Measurements from ENCODE around the gene TESMIN.

TESMIN gene, protein sequence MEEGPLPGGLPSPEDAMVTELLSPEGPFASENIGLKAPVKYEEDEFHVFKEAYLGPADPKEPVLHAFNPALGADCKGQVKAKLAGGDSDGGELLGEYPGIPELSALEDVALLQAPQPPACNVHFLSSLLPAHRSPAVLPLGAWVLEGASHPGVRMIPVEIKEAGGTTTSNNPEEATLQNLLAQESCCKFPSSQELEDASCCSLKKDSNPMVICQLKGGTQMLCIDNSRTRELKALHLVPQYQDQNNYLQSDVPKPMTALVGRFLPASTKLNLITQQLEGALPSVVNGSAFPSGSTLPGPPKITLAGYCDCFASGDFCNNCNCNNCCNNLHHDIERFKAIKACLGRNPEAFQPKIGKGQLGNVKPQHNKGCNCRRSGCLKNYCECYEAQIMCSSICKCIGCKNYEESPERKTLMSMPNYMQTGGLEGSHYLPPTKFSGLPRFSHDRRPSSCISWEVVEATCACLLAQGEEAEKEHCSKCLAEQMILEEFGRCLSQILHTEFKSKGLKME

GRCh38 chr11:68751331-68751856 is at the start of gene TESMIN:
TSS of gene TESMIN (minus strand) at chr11:68751520. CDS start at chr11:68750660, 860 bp downstream.
- DNase-seq = peak; percentile 79 to 97 (median 92)

GRCh38 chr11:68798221-68798813 is 47.0 kb upstream of the TESMIN start:
- DNase-seq = peak; percentile 47 to 69 (median 55)

DNA sequence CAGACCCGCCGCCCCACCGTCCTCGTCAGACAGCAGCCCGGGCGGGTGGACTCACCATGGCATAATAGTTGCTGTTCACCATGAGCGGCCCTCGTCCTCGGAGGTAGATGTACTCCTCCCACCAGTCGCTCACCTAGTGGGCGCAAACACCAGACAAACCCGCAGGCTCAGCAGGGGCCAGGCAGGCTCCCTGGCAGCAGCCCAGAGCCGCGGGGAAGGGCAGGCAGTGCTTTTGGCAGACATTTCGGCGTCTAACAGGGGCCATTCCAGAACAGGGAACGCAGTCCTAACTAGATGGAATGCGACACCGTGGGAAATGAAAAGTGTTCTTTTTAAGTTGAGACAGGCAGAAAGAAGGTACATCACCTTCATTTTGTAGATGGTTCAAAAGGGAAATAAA is 45.5 kb upstream of the TESMIN start:
- no peak for DNase-seq

DNA sequence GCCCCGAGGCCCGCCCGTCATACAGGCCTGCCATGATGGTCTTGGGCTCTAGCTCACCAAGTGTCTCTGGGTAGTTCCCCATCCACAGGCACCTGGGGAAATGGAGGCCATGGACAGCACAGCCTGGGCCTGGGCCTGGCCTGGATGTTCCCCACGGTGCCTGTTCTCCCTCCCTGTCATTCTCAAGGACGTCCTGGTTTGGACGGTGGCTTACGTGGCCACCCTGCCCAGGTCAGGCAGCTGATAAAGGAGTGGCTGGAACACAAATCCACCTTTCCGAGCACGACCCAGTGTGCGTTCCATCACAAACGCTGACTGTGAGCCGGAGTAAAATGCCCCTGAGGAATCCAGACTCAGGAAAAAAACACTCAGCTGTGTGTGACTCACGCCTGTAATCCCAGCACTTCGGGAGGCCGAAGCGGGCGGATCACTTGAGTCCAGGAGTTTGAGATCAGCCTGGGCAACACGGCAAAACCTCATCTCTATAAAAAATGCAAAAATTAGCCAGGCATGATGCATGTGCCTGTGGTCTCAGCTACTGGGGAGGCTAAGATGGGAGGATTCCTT is 41.2 kb upstream of the TESMIN start:
- no peak for DNase-seq

DNA sequence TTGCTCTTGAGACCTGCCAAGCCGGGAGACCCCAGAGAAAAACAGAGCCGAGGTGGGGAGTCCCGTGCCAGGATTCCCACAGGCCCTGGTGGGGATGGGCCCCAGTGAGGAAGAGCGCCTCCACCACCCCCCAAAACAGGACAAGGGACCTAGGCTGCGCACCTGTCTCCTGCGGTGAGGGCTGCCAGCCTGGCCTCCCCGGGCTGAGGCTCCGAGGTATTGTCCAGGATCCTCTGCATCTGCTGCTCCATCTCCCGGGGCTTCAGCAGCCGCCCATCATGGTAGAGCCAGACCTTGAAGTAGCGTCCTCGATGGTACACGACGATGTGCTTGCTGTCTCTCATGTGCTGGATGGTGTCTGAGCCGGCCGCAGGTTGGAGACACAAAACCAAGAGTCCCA is 33.3 kb upstream of the TESMIN start:
- DNase-seq = no peak

- no peak for DNase-seq
Observed at GRCh38 chr11:68783216-68783821, 32.0 kb upstream of the TESMIN start.

- DNase-seq = no peak
Observed at GRCh38 chr11:68782711-68783110, 31.4 kb upstream of the TESMIN start.

DNA sequence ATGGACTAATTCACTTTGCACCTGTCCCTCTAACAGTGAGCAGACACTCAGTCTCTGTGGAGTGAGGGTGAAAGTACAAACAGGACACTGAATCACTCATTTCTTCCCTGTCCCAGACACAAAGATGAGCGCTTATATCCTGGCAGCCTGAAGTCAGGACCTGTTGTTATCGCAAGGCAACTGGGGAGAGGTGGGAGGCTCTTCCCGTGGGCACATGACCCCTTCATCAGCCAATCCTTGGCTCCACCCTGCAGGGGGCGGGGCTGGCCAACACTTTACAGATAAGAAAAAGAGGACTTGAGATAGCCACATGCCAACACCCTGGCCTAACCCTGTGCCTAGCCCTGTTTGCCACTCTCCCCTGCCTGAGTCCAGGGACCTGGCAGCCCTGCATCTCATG is 29.5 kb upstream of the TESMIN start:
- peak in 1 of 3 donors; percentile 27 for DNase-seq

GRCh38 chr11:68778205-68778604 is 26.9 kb upstream of the TESMIN start:
- DNase-seq = no peak

- no peak for DNase-seq
Observed at GRCh38 chr11:68776442-68777235, 25.3 kb upstream of the TESMIN start.

DNA sequence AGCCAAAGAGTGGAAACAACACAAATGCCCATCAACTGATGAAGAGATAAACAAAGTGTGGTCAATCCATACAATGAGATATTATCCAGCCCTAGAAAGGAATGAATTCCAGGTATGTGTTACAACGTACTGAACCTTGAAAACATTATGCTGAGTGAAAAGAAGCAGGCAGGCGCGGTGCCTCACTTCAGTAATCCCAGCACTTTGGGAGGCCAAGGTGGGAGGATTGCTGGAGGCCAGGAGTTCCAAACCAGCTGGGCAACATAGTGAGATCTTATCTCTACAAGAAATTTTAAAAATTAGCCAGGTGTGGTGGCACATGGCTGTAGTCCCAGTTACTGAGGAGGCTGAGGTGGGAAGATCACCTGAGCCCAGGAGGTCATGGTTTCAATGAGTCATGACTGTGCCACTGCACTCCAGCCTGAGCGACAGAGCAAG is 24.6 kb upstream of the TESMIN start:
- DNase-seq = no peak

DNA sequence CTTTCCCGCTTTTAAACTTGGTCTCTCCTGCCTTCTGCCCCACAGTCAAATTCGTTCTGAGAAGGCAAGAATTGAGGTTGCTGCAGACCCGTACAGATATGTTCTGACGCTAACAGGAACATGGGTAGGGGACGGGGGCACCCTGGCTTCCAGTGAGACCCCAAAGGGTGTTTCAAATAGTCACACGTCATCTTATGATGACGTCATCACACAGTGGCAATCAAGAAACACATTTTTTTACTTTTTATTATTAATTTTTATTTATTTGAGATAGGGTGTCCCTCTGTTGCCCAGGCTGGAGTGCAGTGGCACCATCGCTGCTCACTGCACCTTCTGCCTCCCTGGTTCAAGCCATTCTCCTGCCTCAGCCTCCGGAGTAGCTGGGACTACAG is 22.9 kb upstream of the TESMIN start:
- DNase-seq = no peak

DNA sequence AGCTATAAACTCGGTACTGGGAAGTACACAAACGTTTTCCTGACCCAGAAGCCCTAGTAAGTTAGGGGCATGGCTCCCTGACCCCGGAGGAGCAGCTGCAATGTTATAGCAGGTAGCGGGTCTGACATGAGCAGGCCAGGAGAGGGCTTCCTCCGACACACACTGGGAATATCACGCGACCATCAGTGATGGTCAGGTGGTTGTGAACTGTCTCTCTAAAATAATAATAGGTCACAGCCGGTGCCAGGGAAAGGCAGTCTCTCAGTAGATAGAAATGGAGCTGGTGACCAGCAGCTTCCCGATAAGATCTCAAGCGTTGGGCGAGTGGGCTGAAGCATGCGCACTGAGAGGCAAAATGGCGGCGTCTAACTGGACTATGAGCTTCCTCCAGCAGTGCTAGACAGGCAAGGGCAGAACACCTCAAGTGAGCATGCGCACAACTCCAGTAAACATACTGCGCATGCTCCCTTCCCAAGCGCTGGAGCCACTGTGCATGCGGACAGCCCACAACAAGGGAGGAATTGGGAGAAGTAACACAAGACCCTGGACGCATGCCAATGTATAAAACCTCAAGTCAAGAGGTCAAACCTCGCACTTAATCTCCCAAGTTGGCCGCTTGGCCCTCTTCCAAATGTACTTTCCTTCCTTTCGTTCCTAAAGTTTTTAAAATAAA is 22.3 kb upstream of the TESMIN start:
- DNase-seq = no peak

GRCh38 chr11:68772936-68773335 is 21.6 kb upstream of the TESMIN start:
- DNase-seq = no peak

DNA sequence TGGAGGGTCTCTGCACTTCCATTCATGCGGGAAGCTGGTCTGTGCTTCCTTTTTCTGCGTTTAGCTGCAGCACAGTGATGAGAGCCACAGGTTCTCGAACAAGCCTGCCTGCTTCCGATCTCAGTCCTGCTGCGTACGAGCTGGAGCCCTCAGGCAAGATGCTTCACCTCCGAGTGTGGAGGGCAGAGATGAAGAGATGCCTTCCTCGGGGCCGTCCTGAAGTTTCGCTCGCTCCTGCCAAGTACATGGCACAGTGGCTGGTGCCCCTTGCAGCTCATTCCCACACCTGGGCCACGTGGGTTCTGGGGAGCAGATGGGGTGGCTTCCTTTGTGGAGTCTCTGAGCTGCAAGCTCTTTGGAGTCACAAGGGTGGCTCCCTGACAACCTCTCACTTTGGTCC is 19.5 kb upstream of the TESMIN start:
- DNase-seq = no peak

DNA sequence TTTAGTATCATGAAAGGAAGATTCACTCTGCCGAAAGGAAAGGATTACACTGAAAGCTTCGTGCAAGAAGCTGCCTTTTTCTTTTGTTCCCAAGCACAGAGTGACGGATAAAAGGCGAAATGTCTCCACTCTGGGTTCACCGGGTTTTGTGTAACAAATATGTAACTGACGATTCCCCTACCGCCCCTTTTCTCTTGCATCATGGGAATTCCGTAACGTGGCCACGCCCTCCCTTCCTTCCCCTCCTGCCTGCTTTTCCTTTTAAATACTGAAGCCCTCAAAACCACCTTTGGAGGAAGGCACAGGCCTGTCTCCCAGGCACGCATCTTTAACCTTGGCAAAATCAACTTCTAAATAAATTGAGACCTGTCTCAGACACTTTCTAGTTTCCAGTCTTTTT is 16.4 kb upstream of the TESMIN start:
- DNase-seq = peak in 2 of 3 donors; percentile 38 to 41

- DNase-seq = no peak
Observed at GRCh38 chr11:68766786-68767185, 15.5 kb upstream of the TESMIN start.

DNA sequence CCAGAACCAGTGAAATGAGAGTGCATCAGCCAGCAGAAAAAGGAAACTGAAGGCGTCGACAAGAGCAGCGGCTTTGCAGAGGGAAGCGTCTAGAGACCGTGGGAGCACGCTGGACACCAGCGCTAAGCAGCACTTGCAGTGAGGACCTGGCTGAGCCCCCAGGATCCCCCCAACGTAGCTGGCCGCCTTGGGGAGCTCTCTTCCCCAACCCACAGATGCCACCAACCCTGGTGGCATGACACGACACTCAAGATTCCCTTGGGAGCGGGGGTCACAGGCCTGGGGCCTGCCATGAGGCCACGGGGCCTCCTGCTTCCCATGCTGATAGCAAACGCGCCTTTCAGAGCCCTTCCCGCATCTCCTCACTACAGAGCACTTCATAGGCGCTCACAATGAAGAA is 13.4 kb upstream of the TESMIN start:
- DNase-seq = no peak

DNA sequence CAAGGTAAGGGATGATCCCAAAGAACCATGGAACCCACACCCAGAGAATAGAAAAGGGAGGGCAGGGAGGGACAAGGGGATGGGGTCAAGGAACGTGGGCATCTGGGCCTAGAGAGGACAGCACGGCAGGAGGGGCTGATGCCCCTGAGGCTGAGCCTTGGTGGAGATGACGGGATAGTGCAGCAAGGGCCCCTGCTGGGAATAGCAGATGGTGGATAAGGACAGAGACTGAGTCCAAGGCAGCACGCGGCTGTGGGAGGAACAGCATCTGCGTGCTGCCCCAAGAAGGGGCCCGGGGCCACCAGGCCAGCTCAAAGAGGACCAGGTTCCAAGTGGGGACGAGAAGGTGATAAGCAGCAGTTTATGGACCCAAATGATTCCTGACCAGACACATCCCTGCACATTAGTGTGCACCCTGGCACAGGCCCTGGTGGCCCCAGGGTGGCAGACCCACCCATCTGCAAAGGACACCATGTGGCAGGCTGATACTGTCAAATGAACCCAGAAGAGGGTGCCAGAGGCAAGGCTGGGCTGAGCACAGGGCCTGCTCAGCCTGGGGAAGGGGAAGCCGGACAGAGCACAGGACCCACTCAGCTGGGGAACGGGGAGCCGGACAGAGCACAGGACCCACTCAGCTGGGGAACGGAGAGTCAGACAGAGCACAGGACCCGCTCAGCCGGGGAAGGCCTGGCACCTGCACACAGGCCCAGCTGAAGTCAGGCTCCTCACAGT is 12.8 kb upstream of the TESMIN start:
- no peak for DNase-seq

DNA sequence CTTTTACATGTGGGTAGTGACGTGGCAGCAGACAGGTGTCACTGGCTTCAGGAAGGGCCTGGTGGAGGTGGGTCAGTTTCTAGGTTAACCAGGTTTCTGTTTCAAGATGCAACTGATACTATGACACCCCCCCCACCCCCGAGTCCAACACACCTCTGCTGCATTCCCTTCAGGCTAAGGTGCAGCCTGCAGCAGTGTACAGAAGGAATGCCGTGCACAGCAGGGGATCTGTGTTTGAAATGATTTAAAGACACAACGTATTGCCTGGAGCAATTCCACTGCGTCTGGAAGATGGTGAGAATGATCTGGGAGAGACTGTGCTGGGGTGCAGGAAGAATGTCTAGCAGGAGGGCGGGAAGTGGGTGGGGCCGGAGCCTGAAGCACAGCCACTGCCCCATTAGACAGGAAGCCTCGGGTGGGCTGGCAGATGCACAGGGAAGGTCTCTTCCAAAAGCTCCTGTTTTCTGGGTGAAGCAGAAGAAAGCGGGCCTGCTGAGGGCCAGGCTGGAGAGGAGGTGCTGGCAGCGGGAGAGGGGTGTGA is 11.9 kb upstream of the TESMIN start:
- DNase-seq = no peak

- DNase-seq = no peak
Observed at GRCh38 chr11:68762481-68762880, 11.2 kb upstream of the TESMIN start.
